OCI-LY1 (cell line): ENCODE results near the gene TK2.

Source experiments
- EZH2 ChIP-seq: fragments of 200-600 bp; sonication (generic), shearing (Covaris generic); IDR thresholded peaks from 2 replicates; pipeline ENCODE4 v1.8.0; 2017; ENCODE audit warnings: borderline replicate concordance, mixed run types, mild to moderate bottlenecking, antibody characterized with exemption, low read length, moderate library complexity, mixed read lengths
- TF ChIP-seq, protein P1 (sequence below): fragments of 200-600 bp; sonication (generic), shearing (Covaris generic); IDR thresholded peaks from 2 replicates; pipeline ENCODE4 v1.5.1; 2017; ENCODE audit warnings: mild to moderate bottlenecking, antibody characterized with exemption, low read length, moderate library complexity, mixed read lengths

DNA sequence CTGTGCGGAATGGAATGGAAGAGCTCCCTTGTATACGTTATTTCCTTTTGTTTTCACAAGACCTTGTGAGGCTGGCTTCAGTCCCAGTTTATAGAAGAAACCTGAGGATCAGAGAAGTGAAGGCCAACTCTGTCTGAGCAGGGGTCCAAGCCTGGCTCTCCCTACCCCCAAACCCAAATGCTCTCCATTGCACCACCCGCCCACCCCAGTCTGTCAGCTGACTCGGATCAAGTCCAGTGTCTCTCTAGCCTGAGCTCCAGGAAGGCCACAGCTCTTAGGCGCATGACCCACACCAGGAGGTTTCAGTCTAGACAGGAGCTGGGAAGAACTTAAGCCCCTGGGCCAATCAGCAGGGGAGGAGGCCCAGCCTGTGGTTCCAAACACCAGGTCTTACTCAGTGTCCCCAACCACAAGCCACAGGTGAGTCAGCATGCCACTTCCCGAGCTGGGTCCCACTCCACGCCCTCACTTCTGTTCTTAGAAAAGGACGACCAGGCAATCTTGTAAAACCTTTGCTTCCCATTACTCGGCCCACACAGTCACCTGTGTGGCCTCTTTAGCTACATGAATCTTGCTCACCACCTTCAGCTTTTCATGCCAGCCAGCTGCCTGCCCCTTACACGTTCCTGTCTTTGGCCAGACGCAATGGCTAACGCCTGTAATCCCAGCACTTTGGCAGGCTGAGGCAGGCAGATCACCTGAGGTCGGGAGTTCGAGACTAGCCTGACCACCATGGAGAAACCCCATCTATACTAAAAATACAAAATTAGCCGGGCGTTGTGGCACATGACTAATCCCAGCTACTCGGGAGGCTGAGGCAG, 27.8 kb downstream of the TK2 start:
- TF ChIP-seq, protein P1, sequence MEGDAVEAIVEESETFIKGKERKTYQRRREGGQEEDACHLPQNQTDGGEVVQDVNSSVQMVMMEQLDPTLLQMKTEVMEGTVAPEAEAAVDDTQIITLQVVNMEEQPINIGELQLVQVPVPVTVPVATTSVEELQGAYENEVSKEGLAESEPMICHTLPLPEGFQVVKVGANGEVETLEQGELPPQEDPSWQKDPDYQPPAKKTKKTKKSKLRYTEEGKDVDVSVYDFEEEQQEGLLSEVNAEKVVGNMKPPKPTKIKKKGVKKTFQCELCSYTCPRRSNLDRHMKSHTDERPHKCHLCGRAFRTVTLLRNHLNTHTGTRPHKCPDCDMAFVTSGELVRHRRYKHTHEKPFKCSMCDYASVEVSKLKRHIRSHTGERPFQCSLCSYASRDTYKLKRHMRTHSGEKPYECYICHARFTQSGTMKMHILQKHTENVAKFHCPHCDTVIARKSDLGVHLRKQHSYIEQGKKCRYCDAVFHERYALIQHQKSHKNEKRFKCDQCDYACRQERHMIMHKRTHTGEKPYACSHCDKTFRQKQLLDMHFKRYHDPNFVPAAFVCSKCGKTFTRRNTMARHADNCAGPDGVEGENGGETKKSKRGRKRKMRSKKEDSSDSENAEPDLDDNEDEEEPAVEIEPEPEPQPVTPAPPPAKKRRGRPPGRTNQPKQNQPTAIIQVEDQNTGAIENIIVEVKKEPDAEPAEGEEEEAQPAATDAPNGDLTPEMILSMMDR = no peak
- no peak for TF ChIP-seq EZH2
